Loucy (cell line): ENCODE measurements around the gene SORCS2.

Source experiments
- EZH2phosphoT487 ChIP-seq: fragments of 200-600 bp; IDR thresholded peaks from 2 replicates; pipeline ENCODE4 v1.6.1; 2018; ENCODE audit warnings: antibody characterized with exemption, mild to moderate bottlenecking, moderate library complexity, borderline replicate concordance
- TF ChIP-seq, protein P1 (sequence below): fragments of 200-600 bp; sonication (generic); conservative IDR thresholded peaks from 2 replicates; pipeline ENCODE4 v1.5.1; 2014; ENCODE audit warnings: mild to moderate bottlenecking, antibody characterized with exemption, low read length

DNA sequence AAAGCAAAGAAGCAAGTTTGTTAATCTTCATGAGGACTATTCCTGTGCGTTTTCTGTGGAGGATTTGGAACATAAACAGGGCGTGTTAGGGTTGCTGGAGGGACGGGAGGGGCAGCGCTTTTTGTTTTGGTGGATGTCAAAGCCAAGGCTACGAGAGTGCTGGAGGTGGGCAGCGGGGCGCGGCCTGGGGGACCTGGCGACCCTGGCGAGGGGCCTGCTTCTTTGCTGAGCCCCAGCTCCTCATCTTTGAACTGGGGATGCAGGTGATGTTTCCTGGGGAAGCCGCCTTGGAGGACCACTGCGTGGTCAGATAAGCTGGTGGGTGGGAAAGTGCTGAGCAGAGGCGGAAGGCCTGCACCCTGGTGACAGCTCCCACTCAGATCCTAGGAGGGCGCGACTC lies 55.2 kb downstream of the SORCS2 start:
- TF ChIP-seq, protein P1, sequence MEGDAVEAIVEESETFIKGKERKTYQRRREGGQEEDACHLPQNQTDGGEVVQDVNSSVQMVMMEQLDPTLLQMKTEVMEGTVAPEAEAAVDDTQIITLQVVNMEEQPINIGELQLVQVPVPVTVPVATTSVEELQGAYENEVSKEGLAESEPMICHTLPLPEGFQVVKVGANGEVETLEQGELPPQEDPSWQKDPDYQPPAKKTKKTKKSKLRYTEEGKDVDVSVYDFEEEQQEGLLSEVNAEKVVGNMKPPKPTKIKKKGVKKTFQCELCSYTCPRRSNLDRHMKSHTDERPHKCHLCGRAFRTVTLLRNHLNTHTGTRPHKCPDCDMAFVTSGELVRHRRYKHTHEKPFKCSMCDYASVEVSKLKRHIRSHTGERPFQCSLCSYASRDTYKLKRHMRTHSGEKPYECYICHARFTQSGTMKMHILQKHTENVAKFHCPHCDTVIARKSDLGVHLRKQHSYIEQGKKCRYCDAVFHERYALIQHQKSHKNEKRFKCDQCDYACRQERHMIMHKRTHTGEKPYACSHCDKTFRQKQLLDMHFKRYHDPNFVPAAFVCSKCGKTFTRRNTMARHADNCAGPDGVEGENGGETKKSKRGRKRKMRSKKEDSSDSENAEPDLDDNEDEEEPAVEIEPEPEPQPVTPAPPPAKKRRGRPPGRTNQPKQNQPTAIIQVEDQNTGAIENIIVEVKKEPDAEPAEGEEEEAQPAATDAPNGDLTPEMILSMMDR = no peak
- no peak for TF ChIP-seq EZH2phosphoT487
